CD4-positive, alpha-beta T cell treated with Interleukin-4 for 1 hour (primary cell): ENCODE measurements around the gene HPS4.
"Not testable (repeated sequence)": the region's sequence is repeated elsewhere in the genome, so short reads cannot be mapped to it uniquely, and the experiment has no call there.

ENCODE experiments used
- DNase-seq, 2 donors: peaks; one replicate each; pipeline ENCODE4 v3.0.0-alpha.2; 2020 to 2022

The HPS4 gene

DNA sequence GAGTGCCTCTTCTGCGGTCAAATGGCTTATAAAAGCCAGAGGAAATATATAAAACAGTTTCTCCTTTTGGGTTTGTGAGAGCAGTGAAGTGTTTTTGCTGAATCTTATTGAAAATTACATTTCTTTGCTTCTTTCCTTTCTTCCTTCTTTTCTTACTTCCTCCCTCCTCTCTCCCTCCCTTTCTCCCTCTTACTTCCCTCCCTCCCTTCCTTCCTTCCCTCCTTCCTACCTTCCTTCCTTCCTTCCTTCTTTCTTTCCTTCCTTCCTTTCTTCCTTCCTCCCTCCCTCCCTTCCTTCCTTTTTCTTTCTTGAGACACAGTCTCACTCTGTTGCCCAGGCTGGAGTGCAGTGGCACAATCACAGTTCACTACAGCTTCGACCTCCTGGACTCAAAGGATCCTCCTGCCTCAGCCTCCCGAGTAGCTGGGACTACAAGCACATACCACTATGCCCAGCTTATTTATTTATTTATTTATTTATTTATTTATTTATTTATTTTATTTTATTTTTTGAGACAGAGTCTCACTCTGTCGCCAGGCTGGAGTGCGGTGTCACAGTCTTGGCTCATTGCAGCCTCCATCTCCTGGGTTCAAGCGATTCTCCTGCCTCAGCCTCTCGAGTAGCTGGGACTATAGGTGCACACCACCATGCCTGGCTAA is 74.9 kb downstream of the HPS4 start:
- DNase-seq, result not testable (repeated sequence)

DNA sequence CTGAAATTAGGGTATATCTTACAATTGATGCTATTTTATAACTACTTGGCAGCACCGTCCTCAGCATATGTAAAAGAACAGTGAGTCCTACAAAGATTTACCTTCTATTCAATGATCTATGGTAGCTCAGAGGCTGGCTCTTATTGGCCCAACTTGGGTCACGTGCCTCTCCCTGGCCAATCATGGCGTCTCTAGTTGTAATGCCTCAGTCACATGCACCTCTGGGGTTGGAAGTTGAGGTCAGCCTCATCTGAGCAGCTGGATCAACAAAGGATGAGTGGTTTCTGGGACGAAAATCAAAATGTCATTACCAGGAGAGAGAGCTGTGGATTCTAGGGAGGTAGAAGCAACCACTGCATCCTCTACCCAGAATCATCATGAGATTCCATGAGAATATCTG is 77.5 kb downstream of the HPS4 start:
- no peak for DNase-seq

DNA sequence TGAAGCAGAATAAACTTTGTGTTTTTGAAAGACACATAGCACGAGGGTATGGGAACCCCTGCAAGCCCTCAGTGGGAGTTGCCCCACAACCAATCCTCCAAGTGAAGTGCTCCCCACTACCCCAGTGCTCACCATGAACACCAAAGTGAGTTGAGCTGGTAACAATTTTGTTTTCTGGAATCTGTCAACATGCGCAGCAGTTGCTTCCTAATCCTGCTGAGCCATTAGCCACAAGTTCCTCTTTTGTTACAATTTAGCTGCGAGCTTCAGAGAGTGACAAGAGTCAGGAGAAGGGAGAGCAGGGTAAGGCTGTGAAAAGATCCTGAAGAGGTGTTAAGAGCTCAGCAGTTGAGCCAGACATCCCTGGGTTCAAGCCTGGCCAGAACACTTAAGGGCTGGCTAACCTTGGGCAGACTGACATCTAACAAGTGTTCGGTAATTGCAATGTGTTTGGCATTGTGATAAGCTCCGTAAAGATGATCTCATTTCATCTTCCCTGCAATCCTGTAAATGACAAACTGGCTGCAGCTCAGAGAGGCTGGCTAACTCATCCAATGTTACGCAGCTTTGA is 78.6 kb downstream of the HPS4 start:
- no peak for DNase-seq

DNA sequence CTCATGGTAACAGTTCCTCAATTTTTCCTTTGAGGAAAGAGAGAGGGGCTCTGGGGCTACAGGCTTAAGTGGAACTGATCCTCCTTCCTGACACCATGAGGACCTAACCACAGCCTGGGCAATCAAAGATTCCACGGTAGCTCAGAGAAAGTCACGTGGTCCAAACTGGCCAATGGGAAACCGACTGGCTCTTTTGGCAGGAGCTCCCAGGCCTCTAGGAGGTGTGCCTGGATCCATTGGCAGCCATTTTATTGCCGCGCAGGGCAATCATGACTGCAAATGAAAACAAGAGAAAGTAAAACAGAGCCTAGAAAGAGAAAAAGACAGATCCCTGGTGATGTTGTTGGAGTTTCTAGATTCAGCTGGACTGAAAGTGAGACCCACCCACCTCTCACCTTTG is 81.9 kb downstream of the HPS4 start:
- DNase-seq, result no peak
